GM12878 (cell line): ENCODE data around the gene SLC34A1. TPM values are rescaled to one million over a fixed set of nuclear protein-coding genes. Genes with fewer than 3 reads are reported as not detected.

Source experiments
- BMI1 ChIP-seq: fragments of 450-650 bp; IDR thresholded peaks from 2 replicates; pipeline ENCODE4 v1.6.1; 2016; ENCODE audit warnings: mild to moderate bottlenecking, moderate library complexity, borderline replicate concordance
- BRCA1 ChIP-seq: IDR thresholded peaks from 2 replicates; pipeline ENCODE4 v1.6.1; 2011; ENCODE audit warnings: low read depth, low read length, improper control_type of control experiment
- NFYA ChIP-seq: IDR thresholded peaks from 2 replicates; pipeline ENCODE4 v1.6.1; 2011; ENCODE audit warnings: low read depth, mild to moderate bottlenecking, low read length, improper control_type of control experiment, borderline replicate concordance
- NKRF ChIP-seq: fragments of 450-650 bp; conservative IDR thresholded peaks from 2 replicates; pipeline ENCODE4 v1.6.1; 2017; ENCODE audit warnings: mild to moderate bottlenecking, moderate library complexity
- RAD21 ChIP-seq: IDR thresholded peaks from 2 replicates; pipeline ENCODE4 v1.6.1; 2011; ENCODE audit warnings: mild to moderate bottlenecking, low read depth, low read length, moderate library complexity; ENCODE audit not compliant: insufficient read depth
- TCF12 ChIP-seq: IDR thresholded peaks from 2 replicates; pipeline ENCODE4 v1.6.1; 2011; ENCODE audit warnings: low read depth, mild to moderate bottlenecking, low read length
- TCF7 ChIP-seq: IDR thresholded peaks from 2 replicates; pipeline ENCODE4 v1.6.1; 2014; ENCODE audit warnings: antibody characterized with exemption, borderline replicate concordance
- YY1 ChIP-seq: IDR thresholded peaks from 2 replicates; pipeline ENCODE4 v1.6.1; 2011; ENCODE audit warnings: low read depth, mild to moderate bottlenecking, low read length
- polyA plus RNA-seq, 11 experiments: library from polyadenylated mRNA; depleted of rRNA in 4 of 11; unstranded in 6 of 11; stranded (reverse) in 5 of 11; fragments of >200 nt; fragmentation: Nextera tagmentation in 4 of 11; fragmentation: Illumina TruSeq in 1 of 11; extraction: Ambion mirVana in 4 of 11; extraction: Trizol in 1 of 11; gene quantifications; 1 replicate in 1 of 11; 2 replicates in 10 of 11; pipeline versions ENCODE4 v1.2.1 to v1.2.3, GENCODE V29; 2011 to 2016; ENCODE audit warnings: inconsistent platforms in 2 of 11, missing spikeins in 2 of 11, low read depth in 1 of 11
- total RNA-seq, 4 experiments: library from RNA; depleted of rRNA in 3 of 4; stranded (reverse); fragments of >200 nt in 3 of 4; fragmentation: Illumina TruSeq in 1 of 4; extraction: Trizol in 1 of 4; gene quantifications; 2 replicates each; pipeline versions ENCODE4 v1.2.1 to v1.2.3, GENCODE V29; 2013 to 2021

Gene SLC34A1
- total and polyA plus RNA-seq, 10 of the 15 experiments (the other 5 are each of a cell fraction or from before 2014, with no cell fraction given), result 0.03 to 0.14 (median 0.09) TPM; not detected in 2

- TF ChIP-seq RAD21 (peak; percentile 54), TCF7 (no peak), YY1 (peak; percentile 31; the same call in 1 of the 2 replicates), NKRF (no peak), NFYA (no peak), BMI1 (no peak), TCF12 (no peak), BRCA1 (no peak)
Measured at GRCh38 chr5:177368869-177369644, 15.2 kb upstream of the SLC34A1 start (continued).
